Lung (tissue), 12 donors: Measurements from ENCODE around the gene SAMD4A. TPM values are rescaled to one million over a fixed set of nuclear protein-coding genes. Genes with fewer than 3 reads are reported as not detected.

Experiments
- ATAC-seq: fragments of 200-7000 bp; cut with Tn5 transposase; one replicate; pipeline ENCODE4 v1.9.1; 2020; ENCODE audit warnings: moderate number of reproducible peaks; ENCODE audit not compliant: insufficient read depth, low FRiP score
- DNase-seq, 3 donors: peaks; one replicate each; pipeline ENCODE4 v3.0.0-alpha.2; 2013 to 2017
- H3K27ac ChIP-seq, 2 donors: one replicate each; pipeline ENCODE4 v1.5.1; 2013; ENCODE audit warnings: mild to moderate bottlenecking in 2 of 2, moderate library complexity in 2 of 2, control low read depth in 1 of 2, inconsistent platforms in 1 of 2, low read depth in 1 of 2, low read length in 1 of 2
- H3K27me3 ChIP-seq, 3 donors: one replicate each; pipeline ENCODE4 v1.5.1; 2013; ENCODE audit warnings: low read length in 2 of 3; ENCODE audit not compliant: control insufficient read depth in 3 of 3, insufficient read depth in 3 of 3
- H3K36me3 ChIP-seq, 4 donors: one replicate each; pipeline ENCODE4 v1.5.1; 2013; ENCODE audit warnings: low read length in 4 of 4, mild to moderate bottlenecking in 1 of 4, moderate library complexity in 1 of 4; ENCODE audit not compliant: control insufficient read depth in 4 of 4, insufficient read depth in 4 of 4
- H3K4me1 ChIP-seq, 5 donors: one replicate each; pipeline ENCODE4 v1.5.1; 2013; ENCODE audit warnings: low read length in 5 of 5, mild to moderate bottlenecking in 2 of 5, moderate library complexity in 1 of 5; ENCODE audit not compliant: control insufficient read depth in 5 of 5, insufficient read depth in 5 of 5
- H3K4me3 ChIP-seq: one replicate; pipeline ENCODE4 v1.5.1; 2013; ENCODE audit warnings: mild to moderate bottlenecking, control low read depth, moderate library complexity
- H3K9ac ChIP-seq, 2 donors: one replicate each; pipeline ENCODE4 v1.5.1; 2013; ENCODE audit warnings: low read length in 2 of 2, control low read depth in 1 of 2; ENCODE audit not compliant: insufficient read depth in 1 of 2
- H3K9me3 ChIP-seq, 4 donors: one replicate each; pipeline ENCODE4 v1.5.1; 2013; ENCODE audit warnings: low read length in 3 of 4, mild to moderate bottlenecking in 1 of 4, moderate library complexity in 1 of 4; ENCODE audit not compliant: control insufficient read depth in 4 of 4, insufficient read depth in 3 of 4
- CTCF ChIP-seq: IDR thresholded peaks from 2 replicates; pipeline ENCODE4 v1.5.1; 2012; ENCODE audit warnings: mild to moderate bottlenecking; ENCODE audit errors: control extremely low read depth, extremely low read depth
- WGBS, 2 donors: extraction: QIAGEN DNeasy Blood & Tissue Kit; methylation state at CpG; one replicate each; pipeline ENCODE4 v1.1.7; 2013; 5-methylcytosine and 5-hydroxymethylcytosine counted together
- polyA plus RNA-seq, 2 donors: library from polyadenylated mRNA; stranded (reverse); fragments of 200-250 nt; gene quantifications; one replicate each; pipeline ENCODE4 v1.2.1, GENCODE V29; 2013
- total RNA-seq, 2 donors: library from RNA; depleted of rRNA in 1 of 2; stranded (reverse); fragments of >200 nt in 1 of 2; gene quantifications; one replicate each; pipeline ENCODE4 v1.2.1, GENCODE V29; 2014 to 2021
- donor health status: control.
- donor health status: control.
- donor health status: Bipolar disorder and iron deficiency.
- donor health status: healthy.
- donor health status: DM: yes; HTN: yes; CAD: no.

Gene SAMD4A
- total and polyA plus RNA-seq, 4 donors: 5.8 to 26.6 (median 16.2) TPM

- WGBS, 2 donors: 80 to 81% methylated on average over 6 of the region's 6 CpGs
- Histone ChIP-seq H3K36me3 (no peaks in the 10 kb centered on the region), H3K27me3 (no peaks in the 10 kb centered on the region), H3K4me1 (peaks cover 0 to 28% (median 0%) of the 10 kb centered on the region in 5 donors), H3K4me3 (no peak overlapping the region), H3K9ac (no peak overlapping the region), H3K27ac (no peak overlapping the region), H3K9me3 (no peaks in the 10 kb centered on the region)
- DNase-seq (no peak), ATAC-seq (no peak)
- no peak for TF ChIP-seq CTCF
Measured at GRCh38 chr14:54659365-54659764, 92.4 kb downstream of the SAMD4A start.

- no peak for TF ChIP-seq CTCF
- no peak for DNase-seq
Measured at GRCh38 chr14:54660604-54661111, 93.7 kb downstream of the SAMD4A start.

GRCh38 chr14:54662491-54663133 is 95.7 kb downstream of the SAMD4A start:
- H3K4me1 ChIP-seq: peaks cover 0 to 32% (median 0%) of the 10 kb centered on the region in 5 donors
- WGBS, 2 donors: 65 to 79% methylated on average over 7 of the region's 7 CpGs
- no peaks in the 10 kb centered on the region for H3K9me3 ChIP-seq
- H3K36me3 ChIP-seq: no peaks in the 10 kb centered on the region
- no peaks in the 10 kb centered on the region for H3K27me3 ChIP-seq
- TF ChIP-seq CTCF: no peak
- no peak overlapping the region for H3K27ac ChIP-seq
- ATAC-seq (no peak), DNase-seq (no peak)
- no peak overlapping the region for H3K9ac ChIP-seq
- no peak overlapping the region for H3K4me3 ChIP-seq

More at GRCh38 chr14:54660604-54661111, 93.7 kb downstream of the SAMD4A start:
- 71 to 93% methylated on average over 4 of the region's 4 CpGs for WGBS, 2 donors
- H3K4me3 ChIP-seq: no peak overlapping the region
- no peaks in the 10 kb centered on the region for H3K36me3 ChIP-seq
- H3K4me1 ChIP-seq: peaks cover 0 to 21% (median 0%) of the 10 kb centered on the region in 5 donors
- no peaks in the 10 kb centered on the region for H3K27me3 ChIP-seq
- ATAC-seq: no peak
- H3K9me3 ChIP-seq: no peaks in the 10 kb centered on the region
- no peak overlapping the region for H3K27ac ChIP-seq
- H3K9ac ChIP-seq: no peak overlapping the region
